ENCODE data around the gene TRMT2A. TPM values are rescaled to one million over a fixed set of nuclear protein-coding genes. Genes with fewer than 3 reads are reported as not detected.

TRMT2A gene
- total RNA-seq, 1 experiment from 2014 or later: 66.7 TPM

DNA sequence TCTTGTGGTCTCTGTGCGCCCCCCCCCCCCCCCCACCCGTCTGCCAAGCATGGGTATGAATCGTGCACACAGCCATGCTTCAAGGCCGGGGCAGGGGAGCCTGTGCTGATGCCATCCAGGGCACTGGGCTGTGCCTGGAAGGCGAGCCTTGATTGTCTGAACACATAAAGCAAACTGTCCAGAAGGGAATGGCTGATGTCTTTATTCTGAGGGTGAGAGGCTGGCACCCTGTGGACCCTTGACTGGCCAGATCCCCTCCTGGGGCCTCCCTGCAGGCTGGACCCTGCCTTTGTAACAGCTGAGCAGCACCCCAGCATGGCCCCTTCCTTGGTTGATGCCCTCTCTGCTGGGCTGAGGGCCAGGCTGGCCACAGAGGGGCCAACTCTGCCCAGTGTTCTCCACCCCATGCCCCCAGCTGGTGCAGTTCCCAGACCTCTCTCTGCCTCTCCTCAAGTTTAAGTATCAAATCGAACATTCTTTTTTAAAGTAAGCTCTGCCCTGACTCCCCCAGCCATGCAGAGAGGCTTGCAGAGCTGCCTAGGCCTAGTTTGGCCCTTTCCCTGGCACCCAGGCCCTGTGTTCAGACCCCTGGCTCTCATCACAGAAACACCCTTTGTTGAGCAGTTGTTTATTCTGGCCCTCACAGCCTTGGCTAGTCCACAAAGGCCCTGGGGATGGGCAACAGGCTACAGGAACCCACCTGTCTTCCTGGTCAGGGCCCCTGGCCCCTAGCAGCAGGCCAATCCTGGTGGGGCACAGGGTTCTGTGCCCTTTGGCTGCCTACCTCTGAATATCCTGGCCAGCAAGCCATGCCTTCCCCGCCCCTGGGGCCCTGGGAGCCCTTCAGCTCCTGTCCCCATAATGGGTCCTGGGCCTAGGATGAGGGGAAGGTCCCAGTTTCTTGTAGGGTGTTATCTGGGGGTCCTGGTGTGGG lies 5.1 kb downstream of the TRMT2A start:
- Histone ChIP-seq H3K4me1 (ENCODE audit: control insufficient read depth, insufficient read depth, low read length) (peaks cover 13% of the 10 kb centered on the region), H3K27me3 (ENCODE audit: control insufficient read depth, insufficient read depth, low read length) (no peaks in the 10 kb centered on the region), H3K9me3 (ENCODE audit: control insufficient read depth, insufficient read depth, low read depth, low read length) (no peaks in the 10 kb centered on the region), H3K36me3 (ENCODE audit: control insufficient read depth, insufficient read depth, low read length) (peaks cover 4% of the 10 kb centered on the region), H3K4me3 (ENCODE audit: low read depth in 2 of 2, low read length in 2 of 2) (no peak overlapping the region), H3K27ac (ENCODE audit: low read length) (peak overlapping the region; percentile 39; the same call in 1 of the 2 replicates)
- in situ Hi-C loops (cut with HindIII; ENCODE audit: low pct_unique_long_range_greater_than_20kb, low sequenced_read_pairs): no loop called here
- no peak for TF ChIP-seq TCF7L2 (IDR thresholded peaks at IDR 0.05; ENCODE audit: low read depth, low read length)
- TF ChIP-seq SIN3A (IDR thresholded peaks at IDR 0.05; ENCODE audit: borderline replicate concordance, insufficient read depth, low read depth, low read length): 0 out of 2 replicates have a peak, but pooled peaks have one; percentile 50
- ChIA-PET CTCF (interaction anchor here (0.7 to 0.8 kb wide), 2 partner anchors 15 to 126 kb away, joined by 3 to 8 read pairs; no protein-coding TSS in a partner anchor), POLR2A (no interaction called here)
- peak; percentile 14; the same call in 1 of the 2 replicates for ATAC-seq
- intact Hi-C loops (cut with micrococcal nuclease; ENCODE audit: unreplicated experiment): no loop called here
- DNase-seq (ENCODE audit: low read depth, low spot score): no peak
- no TSS peak for BruUV-seq (replicated peaks)

DNA sequence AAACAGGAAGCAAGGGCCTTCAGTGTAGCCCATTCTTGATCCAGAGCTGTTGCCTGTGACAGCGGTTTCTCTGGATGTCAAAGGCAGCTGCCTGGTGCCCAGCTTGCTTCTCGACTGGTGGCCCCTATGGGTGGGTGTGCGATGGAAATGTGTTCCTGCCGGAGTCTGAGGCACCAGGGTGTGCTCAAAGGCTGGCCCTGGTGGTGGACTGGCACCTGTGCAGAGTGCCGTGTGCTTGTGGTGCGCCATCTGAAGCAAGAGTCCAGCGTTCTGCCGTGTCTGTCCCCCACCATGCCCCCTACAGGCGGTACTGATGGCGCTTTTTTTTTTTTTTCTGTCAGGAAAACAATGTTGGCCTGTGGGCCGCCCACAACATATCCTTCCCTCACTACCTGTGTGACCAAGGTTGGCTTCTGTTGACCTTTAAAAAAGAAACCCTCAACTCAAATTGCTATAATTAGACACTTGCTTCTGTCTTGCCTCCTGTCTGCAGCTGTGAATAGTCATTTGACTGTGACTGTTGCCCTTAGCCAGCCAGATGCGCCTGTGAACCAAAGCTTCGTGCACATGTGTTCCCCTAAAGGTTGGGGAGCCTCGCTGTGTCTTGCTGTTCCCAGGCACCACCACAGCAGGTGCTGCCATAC lies 5.9 kb downstream of the TRMT2A start:
- no TSS peak for BruUV-seq (replicated peaks)
- TF ChIP-seq, protein P1, sequence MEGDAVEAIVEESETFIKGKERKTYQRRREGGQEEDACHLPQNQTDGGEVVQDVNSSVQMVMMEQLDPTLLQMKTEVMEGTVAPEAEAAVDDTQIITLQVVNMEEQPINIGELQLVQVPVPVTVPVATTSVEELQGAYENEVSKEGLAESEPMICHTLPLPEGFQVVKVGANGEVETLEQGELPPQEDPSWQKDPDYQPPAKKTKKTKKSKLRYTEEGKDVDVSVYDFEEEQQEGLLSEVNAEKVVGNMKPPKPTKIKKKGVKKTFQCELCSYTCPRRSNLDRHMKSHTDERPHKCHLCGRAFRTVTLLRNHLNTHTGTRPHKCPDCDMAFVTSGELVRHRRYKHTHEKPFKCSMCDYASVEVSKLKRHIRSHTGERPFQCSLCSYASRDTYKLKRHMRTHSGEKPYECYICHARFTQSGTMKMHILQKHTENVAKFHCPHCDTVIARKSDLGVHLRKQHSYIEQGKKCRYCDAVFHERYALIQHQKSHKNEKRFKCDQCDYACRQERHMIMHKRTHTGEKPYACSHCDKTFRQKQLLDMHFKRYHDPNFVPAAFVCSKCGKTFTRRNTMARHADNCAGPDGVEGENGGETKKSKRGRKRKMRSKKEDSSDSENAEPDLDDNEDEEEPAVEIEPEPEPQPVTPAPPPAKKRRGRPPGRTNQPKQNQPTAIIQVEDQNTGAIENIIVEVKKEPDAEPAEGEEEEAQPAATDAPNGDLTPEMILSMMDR (IDR thresholded peaks at IDR 0.05): peak; percentile 75
- TF ChIP-seq TCF7L2 (IDR thresholded peaks at IDR 0.05; ENCODE audit: low read depth, low read length): no peak
- H3K4me3 ChIP-seq (ENCODE audit: low read depth in 2 of 2, low read length in 2 of 2): no peak overlapping the region
- DNase-seq (ENCODE audit: low read depth, low spot score): no peak
- H3K36me3 ChIP-seq (ENCODE audit: control insufficient read depth, insufficient read depth, low read length): no peaks in the 10 kb centered on the region; the same call in 1 of the 2 replicates
- no peaks in the 10 kb centered on the region for H3K27me3 ChIP-seq (ENCODE audit: control insufficient read depth, insufficient read depth, low read length)
- intact Hi-C loops (cut with micrococcal nuclease; ENCODE audit: unreplicated experiment): no loop called here
- H3K4me1 ChIP-seq (ENCODE audit: control insufficient read depth, insufficient read depth, low read length): peaks cover 13% of the 10 kb centered on the region
- in situ Hi-C loops (cut with HindIII; ENCODE audit: low pct_unique_long_range_greater_than_20kb, low sequenced_read_pairs): no loop called here
- H3K27ac ChIP-seq (ENCODE audit: low read length): no peak overlapping the region
- POLR2A ChIA-PET: no interaction called here
- CTCF ChIA-PET: interaction anchor here (0.7 to 0.8 kb wide), 2 partner anchors 16 to 125 kb away, joined by 3 to 8 read pairs; no protein-coding TSS in a partner anchor
- no peaks in the 10 kb centered on the region for H3K9me3 ChIP-seq (ENCODE audit: control insufficient read depth, insufficient read depth, low read depth, low read length)
- ATAC-seq: peak; percentile 31; the same call in 1 of the 2 replicates

DNA sequence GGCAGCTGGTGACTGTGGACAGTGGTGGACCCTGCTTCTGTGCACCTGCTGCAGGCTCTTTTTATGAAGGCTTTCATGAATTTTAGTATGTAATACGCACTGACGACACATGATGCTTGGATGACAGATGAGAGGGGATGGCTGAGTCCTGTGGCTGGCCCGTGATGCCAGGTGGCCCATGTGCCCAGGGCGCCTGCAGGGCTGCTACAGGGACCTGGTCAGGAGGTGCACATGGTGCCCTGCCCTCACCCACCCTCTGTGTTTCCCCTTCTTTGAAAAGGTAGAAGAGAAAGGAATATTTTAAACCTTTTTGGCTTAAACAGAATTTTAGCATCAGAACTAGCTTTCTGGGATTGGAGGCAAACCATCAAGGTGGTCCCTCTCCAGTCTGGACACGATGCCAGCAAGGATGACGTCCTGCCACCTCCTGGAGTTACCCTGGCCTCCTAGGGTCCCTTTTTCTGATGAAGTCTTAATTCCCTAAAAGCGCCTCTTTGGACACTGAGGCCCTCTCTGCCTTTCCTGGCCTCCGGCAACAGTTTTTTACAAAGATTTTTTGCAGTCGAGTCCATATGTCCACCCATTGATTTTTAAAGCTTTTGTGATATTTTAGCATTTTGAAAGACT lies 6.6 kb downstream of the TRMT2A start:
- no peaks in the 10 kb centered on the region; the same call in 1 of the 2 replicates for H3K36me3 ChIP-seq (ENCODE audit: control insufficient read depth, insufficient read depth, low read length)
- TF ChIP-seq, protein P1 (IDR thresholded peaks at IDR 0.05): no peak
- TF ChIP-seq, protein P2, sequence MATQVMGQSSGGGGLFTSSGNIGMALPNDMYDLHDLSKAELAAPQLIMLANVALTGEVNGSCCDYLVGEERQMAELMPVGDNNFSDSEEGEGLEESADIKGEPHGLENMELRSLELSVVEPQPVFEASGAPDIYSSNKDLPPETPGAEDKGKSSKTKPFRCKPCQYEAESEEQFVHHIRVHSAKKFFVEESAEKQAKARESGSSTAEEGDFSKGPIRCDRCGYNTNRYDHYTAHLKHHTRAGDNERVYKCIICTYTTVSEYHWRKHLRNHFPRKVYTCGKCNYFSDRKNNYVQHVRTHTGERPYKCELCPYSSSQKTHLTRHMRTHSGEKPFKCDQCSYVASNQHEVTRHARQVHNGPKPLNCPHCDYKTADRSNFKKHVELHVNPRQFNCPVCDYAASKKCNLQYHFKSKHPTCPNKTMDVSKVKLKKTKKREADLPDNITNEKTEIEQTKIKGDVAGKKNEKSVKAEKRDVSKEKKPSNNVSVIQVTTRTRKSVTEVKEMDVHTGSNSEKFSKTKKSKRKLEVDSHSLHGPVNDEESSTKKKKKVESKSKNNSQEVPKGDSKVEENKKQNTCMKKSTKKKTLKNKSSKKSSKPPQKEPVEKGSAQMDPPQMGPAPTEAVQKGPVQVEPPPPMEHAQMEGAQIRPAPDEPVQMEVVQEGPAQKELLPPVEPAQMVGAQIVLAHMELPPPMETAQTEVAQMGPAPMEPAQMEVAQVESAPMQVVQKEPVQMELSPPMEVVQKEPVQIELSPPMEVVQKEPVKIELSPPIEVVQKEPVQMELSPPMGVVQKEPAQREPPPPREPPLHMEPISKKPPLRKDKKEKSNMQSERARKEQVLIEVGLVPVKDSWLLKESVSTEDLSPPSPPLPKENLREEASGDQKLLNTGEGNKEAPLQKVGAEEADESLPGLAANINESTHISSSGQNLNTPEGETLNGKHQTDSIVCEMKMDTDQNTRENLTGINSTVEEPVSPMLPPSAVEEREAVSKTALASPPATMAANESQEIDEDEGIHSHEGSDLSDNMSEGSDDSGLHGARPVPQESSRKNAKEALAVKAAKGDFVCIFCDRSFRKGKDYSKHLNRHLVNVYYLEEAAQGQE (IDR thresholded peaks at IDR 0.05; ENCODE audit: insufficient read depth in 1 of 2, low read depth in 2 of 2, low read length in 1 of 2): no peak
- no peak for TF ChIP-seq SIN3A (IDR thresholded peaks at IDR 0.05; ENCODE audit: borderline replicate concordance, insufficient read depth, low read depth, low read length)
- no peak for TF ChIP-seq POLR2AphosphoS5 (IDR thresholded peaks at IDR 0.05; ENCODE audit: low read depth, low read length)
- no peak for TF ChIP-seq TCF7L2 (IDR thresholded peaks at IDR 0.05; ENCODE audit: low read depth, low read length)
- POLR2A ChIA-PET: no interaction called here
- intact Hi-C loops (cut with micrococcal nuclease; ENCODE audit: unreplicated experiment) (no loop called here), in situ Hi-C loops (cut with HindIII; ENCODE audit: low pct_unique_long_range_greater_than_20kb, low sequenced_read_pairs) (no loop called here)
- no peaks in the 10 kb centered on the region for H3K27me3 ChIP-seq (ENCODE audit: control insufficient read depth, insufficient read depth, low read length)
- no peaks in the 10 kb centered on the region for H3K9me3 ChIP-seq (ENCODE audit: control insufficient read depth, insufficient read depth, low read depth, low read length)
- BruUV-seq (replicated peaks): TSS peak; percentile 91
- H3K27ac ChIP-seq (ENCODE audit: low read length): no peak overlapping the region
- CTCF ChIA-PET: no interaction called here
- ATAC-seq: no peak
- H3K4me3 ChIP-seq (ENCODE audit: low read depth in 2 of 2, low read length in 2 of 2): no peak overlapping the region
- peaks cover 8% of the 10 kb centered on the region for H3K4me1 ChIP-seq (ENCODE audit: control insufficient read depth, insufficient read depth, low read length)
- no peak for DNase-seq (ENCODE audit: low read depth, low spot score)

Data from Panc1 (cell line).